HG03060 (cell line): ENCODE data around the gene UGT1A1.

Source experiments
- ATAC-seq: cut with Tn5 transposase; IDR thresholded peaks from one replicate; pipeline ENCODE4 v1.9.1; 2021; ENCODE audit warnings: low read depth, moderate number of reproducible peaks; ENCODE audit not compliant: unreplicated experiment

UGT1A1 gene

GRCh38 chr2:233756429-233757081, 3.5 kb upstream of the UGT1A1 start:
- ATAC-seq = no peak

- no peak for ATAC-seq
Measured at GRCh38 chr2:233758141-233758540, 1.9 kb upstream of the UGT1A1 start.

GRCh38 chr2:233758849-233759248, 1.2 kb upstream of the UGT1A1 start:
- ATAC-seq = no peak

DNA sequence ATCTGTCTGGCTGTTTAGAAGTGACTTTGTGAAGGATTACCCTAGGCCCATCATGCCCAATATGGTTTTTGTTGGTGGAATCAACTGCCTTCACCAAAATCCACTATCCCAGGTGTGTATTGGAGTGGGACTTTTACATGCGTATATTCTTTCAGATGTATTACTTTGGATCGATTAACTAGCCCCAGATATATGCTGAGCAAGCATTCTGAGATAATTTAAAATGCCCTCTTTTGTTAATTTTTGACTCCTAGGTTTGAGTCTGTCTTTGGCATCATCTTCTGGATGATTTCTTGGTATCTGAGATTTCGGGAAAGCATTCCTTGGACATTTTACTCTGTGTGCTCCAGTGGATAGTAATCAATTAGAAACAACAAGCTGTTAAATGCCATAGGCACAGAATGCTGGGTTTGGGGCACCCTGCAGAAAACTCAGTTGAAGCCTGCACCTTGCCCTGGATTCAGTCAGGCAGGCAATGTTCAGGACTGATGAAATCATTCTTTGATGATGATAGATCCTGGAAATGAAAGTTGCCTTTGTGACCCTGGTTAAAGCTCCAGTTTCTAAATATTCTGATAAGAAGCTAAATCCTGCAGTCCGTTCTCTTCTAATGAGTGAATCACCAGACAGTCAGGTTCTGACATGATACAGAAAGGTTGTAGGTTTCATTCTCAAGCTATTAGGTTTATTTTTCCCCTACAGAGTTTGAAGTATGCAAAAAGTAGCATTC, 1.1 kb downstream of the UGT1A1 start:
- no peak for ATAC-seq

DNA sequence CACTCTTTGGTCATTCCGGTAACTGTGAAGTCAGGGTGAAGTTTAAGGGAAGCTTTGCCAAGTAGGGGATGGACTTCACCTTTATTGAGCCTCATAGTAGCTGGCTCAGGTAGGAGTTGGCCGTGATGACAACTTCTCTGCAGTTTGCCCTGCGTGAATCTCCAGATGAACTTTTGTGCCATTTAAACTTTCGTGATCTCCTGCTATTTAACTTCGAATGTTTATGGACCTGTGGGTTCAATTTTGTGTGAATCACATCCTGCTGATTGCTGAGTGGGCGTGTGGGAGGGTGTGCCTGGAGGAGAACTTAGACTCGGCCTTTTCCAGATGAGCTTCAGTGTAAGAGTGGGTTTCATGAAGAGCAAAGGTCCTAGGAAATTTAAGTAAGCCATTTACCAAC, 4.2 kb downstream of the UGT1A1 start:
- no peak for ATAC-seq

GRCh38 chr2:233764761-233765160, 4.7 kb downstream of the UGT1A1 start:
- no peak for ATAC-seq

GRCh38 chr2:233766416-233766815, 6.3 kb downstream of the UGT1A1 start:
- ATAC-seq = no peak

DNA sequence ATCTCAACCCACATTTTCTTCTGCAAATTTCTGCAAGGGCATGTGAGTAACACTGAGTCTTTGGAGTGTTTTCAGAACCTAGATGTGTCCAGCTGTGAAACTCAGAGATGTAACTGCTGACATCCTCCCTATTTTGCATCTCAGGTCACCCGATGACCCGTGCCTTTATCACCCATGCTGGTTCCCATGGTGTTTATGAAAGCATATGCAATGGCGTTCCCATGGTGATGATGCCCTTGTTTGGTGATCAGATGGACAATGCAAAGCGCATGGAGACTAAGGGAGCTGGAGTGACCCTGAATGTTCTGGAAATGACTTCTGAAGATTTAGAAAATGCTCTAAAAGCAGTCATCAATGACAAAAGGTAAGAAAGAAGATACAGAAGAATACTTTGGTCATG, 8.0 kb downstream of the UGT1A1 start:
- ATAC-seq = no peak

DNA sequence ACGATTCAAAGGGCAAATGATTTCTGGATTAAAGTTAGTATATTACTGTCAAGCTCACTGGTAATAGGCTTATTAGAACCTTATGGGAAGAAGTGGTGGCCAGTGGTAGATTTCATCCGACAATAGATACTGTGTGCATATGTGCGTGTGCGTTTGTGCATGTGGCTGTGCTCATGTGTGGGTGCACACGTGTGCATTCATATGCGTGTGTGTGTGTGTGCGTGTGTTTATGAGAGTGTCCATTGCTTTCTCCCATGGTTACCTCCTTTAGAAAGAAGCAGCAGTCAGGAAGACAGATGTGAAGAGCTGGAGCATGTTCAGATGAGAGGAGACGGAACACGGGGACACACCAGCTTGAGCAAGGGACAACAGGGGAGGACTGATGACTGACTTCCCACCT, 9.2 kb downstream of the UGT1A1 start:
- ATAC-seq = no peak

DNA sequence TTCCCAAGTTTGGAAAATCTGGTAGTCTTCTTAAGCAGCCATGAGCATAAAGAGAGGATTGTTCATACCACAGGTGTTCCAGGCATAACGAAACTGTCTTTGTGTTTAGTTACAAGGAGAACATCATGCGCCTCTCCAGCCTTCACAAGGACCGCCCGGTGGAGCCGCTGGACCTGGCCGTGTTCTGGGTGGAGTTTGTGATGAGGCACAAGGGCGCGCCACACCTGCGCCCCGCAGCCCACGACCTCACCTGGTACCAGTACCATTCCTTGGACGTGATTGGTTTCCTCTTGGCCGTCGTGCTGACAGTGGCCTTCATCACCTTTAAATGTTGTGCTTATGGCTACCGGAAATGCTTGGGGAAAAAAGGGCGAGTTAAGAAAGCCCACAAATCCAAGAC, 12.1 kb downstream of the UGT1A1 start:
- no peak for ATAC-seq

GRCh38 chr2:233772583-233772982, 12.5 kb downstream of the UGT1A1 start:
- ATAC-seq = no peak

GRCh38 chr2:233773854-233774253, 13.8 kb downstream of the UGT1A1 start:
- no peak for ATAC-seq

DNA sequence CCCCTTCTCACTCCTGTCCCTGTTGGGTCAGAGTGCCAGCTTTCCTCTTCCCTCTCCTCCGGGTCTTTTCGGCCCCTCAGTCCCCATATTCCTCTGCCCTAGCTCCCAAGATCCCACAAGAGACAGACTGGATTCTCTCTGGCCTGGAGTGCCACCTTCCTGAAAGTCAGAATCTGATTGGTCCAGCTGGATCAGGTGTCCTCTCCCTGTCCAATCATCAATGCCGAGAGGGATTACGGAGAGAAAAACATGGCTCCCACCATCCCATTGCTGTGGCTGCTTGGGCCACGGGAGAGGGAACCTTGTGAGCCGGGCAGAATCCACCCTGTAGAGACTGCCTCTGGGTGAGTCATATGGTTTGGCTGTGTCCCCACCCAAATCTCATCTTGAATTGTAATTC, 15.3 kb downstream of the UGT1A1 start:
- ATAC-seq = no peak

DNA sequence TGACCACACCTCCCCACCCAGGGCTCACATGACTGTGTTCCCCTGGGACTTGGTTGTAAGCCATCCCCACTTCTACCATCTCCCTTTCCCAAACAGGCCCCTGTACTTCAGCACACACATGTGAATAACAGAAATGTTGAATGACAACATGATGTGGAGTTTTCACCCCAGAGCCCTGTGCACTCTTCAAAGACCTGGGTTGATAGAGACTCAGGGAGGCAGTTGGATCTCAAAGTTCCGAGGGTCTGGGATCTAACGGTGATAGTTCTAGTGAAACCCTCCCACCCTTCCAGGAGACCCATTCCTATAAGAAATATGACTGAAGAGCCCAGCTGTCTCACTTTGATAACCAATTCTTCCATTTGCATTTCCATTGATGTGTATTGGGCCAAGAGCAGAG, 18.0 kb downstream of the UGT1A1 start, which contains the start of gene MROH2A:
Gene MROH2A, plus strand, starts transcription at position 301 of the 400 bp plus-strand sequence. CDS start 1,029 bp downstream, outside the sequence.
- ATAC-seq = no peak

GRCh38 chr2:233779722-233780121, 19.7 kb downstream of the UGT1A1 start:
- no peak for ATAC-seq

DNA sequence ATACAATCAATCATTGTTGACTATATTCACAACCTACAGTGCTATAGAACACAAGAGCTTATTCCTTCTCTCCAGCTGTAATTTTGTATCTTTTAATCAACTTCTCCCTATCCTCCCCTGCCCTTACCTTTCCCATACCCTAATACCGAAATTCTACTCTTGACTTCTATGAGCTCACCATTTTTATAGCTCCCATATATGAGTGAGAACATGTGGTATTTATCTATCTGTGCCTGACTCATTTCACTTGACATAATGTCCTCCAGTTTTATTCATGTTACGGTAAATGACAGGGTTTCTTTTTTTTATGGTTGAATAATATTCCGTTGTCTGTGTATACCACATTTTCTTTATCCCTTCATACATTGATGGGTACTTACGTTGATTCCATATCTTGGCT, 20.7 kb downstream of the UGT1A1 start:
- no peak for ATAC-seq

DNA sequence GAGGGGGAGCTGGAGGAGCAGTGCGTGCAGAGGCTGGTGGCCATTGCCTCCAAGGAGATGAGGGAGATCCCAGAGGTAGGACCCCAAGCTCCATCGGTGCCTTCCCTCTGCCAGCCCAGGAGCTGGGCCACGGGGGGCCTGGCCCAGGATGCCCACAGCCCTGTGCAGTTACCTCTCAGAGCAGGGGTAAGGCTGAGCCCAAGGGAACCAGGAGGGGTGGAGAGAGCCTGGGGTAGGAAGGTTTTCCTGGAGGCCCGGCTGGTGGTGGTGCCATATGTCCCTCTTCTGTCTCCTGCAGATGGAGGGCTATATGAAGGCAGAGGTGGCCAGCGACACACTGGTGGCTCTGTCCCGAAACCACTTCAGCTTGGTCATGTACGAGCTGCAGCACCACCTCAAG, 29.5 kb downstream of the UGT1A1 start:
- no peak for ATAC-seq

DNA sequence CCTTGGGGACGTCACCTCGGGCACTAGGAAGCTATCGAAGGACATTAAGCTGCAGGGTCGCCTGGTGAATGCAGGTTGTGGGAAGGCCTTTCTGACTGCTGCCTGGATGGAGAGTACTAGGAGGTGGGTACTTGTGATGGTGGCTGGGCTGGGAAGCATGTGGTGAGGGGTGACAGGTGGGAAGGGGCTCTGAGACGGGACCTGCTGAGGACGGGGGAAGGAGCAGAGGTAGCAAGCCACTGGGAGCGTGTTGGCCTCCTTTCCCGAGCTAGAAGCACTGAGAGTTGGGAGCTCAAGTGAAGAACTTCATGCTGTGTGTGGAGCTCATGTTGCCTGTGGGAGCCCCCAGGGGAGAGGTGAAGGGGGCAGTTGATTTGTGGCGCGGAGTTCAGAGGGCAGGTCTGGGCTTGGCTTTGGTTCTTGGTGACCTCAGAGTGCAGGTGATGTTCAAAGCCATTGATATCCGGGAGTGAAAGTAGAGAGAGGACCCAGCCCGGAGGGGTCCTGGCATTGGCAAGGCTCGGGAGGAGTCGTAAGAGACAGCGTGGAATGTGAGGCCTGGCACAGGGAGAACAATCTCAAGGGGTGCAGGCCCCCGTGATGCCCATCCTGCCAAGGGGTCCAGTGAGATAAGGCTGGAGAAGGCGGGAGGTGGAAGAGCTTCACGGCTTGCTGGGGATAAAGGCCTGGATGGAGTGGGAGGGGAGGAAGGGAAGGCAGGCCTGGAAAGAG, 31.2 kb downstream of the UGT1A1 start:
- ATAC-seq = no peak

DNA sequence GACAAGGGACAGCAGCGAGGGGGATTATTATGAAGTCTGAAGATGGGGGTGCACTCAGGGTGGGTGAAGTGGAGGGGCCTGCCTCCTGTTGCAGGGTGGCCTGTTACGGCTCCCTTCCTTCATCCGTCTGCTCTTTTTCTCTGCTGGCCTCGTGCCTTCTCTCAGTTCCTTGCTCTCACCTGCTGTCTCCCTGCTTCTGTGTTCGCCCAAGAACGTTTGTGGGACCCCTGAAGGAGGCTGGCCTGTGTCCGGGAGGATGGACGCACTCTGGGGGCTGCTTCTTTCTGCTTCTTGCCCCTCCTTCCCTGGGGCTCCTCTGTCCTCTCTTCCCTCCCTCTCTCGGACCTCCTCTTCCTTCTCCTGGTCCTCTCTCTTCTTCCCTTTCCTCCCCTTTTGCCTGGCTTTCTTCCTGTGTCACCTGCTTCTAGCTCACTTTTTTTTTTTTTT, 31.8 kb downstream of the UGT1A1 start:
- ATAC-seq = no peak

GRCh38 chr2:233792720-233793119, 32.6 kb downstream of the UGT1A1 start:
- ATAC-seq = no peak

DNA sequence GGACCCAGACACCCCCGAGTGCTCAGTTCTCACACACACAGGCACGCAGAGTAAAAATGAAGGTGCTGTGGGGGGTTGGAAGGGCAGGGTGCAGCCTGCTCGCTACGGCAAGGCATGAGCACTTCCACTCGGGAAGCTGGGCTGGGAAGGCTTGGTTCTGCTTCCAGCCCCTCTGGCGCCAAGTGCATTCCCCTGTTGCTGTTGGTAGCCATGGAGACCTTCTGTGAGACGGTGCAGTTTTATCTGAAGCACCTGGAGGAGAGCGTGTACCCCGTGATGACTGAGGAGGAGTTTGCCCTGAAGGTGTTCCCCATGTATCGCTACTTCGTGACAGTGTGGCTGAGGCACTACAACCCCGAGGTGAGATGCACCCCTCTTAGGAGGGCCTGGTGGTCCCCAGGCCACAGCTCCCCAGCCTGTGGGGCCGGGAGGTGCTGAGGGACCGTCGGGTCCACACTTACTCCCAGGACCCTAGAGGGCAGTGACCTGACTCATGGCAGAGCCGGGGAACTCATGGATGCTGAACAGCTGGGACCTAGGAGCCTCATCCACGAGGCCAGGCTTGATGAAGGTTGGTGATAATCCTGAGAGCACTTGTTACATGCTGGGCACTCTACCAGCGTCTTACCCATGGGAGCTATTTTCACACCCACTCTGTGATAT, 33.5 kb downstream of the UGT1A1 start:
- no peak for ATAC-seq
